Measurements from ENCODE around the gene RPS6KA2.

RPS6KA2 gene

GRCh38 chr6:166446567-166447065 is 180.4 kb downstream of the RPS6KA2 start:
- DNase-seq (ENCODE audit: low read depth), result no peak

- DNase-seq (ENCODE audit: low read depth), result no peak
Measured at GRCh38 chr6:166446146-166446545, 180.9 kb downstream of the RPS6KA2 start.

DNA sequence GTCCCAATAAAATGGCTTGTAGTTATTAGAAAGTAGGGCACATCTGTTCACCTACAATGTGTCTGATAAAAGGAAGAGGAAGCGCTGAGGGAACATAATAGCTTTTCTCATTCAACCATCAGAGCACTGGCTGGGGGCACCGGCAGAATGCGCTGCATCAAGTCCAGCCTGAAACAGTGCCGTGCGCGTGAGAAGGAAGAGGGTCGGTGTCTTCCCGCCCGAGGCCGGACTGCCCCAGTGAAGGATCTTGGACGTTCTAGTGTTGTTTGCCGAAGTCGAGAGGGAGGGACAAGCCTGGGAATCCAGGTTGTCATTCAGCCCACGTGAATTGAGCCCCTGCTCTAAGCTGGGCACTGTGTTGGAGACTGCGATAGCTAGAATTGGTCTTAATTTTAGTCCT is 182.6 kb downstream of the RPS6KA2 start:
- DNase-seq (ENCODE audit: low read depth), result no peak

- no peak for DNase-seq (ENCODE audit: low read depth)
Measured at GRCh38 chr6:166443166-166443565, 183.9 kb downstream of the RPS6KA2 start.

DNA sequence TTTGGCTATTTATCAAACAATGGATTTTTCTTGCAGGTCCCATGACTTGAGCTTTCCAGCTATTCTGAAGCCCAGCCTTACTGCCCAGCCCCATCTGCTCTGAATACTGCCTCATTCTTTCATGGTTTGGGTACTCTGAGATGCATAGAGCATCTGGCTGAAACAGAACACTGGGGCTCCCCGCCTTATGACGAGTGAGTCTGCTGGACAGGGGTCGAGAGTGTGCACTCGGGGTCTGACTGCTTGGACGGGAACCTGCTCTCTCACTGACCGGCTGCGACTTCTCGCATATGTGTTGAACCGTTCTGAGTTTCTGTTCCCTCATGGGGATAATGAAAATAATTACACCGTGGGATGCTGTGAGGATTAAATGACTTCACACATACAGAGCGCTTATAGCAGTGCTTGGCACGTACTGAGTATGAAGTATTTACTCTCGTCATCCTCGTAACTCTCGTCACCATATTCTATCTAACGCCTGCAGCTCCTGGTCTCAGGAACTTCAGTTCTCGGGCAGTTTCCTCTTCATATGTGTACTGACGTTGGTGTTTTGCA is 184.8 kb downstream of the RPS6KA2 start:
- DNase-seq (ENCODE audit: low read depth), result no peak

DNA sequence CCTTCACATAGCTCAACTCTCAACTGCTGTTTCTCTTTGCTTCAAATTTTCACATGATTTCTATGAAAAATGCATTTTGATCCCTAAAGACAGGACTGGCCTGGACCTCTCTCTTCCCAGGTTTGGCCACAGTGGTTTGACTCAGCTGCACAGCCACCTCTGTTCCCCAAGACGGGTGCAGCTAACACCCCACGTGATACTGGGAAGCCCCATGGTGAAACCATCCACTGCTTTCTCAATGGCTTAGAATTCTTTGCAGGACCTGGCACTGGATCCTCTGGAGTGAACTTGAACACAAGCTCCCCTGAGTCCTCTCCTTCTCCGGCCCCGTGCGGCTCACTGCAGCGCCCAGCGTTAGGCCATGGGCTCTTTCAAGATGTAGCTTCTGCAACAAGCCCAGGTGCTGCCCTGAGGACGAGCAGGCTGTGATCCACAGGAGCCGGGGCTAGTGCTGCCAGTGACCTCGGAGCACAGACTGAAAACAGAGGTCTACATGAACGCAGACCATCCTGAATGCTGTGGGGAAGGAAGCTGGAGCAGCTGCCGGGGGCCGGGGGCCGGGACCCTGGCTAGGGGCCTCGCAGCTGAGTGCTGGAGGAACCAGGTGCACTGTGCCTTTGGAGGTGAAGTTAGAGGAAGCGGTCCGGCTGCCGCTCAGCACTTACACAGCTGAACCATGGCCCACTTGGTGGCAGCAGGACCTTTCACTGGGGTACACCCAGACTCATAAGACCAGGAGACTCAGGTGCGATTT is 185.5 kb downstream of the RPS6KA2 start:
- no peak for DNase-seq (ENCODE audit: low read depth)

DNA sequence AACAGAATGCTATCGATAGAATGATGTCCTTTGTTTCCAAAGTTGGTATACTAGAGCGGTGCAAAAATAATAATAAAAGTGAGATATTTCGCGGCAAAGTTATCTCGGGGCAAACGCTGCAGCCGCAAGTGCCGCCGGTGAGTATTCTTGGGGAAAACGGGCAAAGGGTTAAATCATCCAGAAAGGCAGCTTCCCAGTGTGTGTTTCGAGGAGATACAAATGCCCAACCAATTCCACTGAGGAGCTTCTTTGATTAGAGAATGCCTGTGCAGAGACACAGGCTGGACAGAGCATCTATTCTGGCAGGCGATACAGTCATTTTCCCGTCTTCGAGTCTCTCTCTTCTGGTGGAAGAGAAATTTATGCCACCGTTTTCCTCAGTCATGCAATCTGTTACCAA is 186.3 kb downstream of the RPS6KA2 start:
- no peak for DNase-seq (ENCODE audit: low read depth)

DNA sequence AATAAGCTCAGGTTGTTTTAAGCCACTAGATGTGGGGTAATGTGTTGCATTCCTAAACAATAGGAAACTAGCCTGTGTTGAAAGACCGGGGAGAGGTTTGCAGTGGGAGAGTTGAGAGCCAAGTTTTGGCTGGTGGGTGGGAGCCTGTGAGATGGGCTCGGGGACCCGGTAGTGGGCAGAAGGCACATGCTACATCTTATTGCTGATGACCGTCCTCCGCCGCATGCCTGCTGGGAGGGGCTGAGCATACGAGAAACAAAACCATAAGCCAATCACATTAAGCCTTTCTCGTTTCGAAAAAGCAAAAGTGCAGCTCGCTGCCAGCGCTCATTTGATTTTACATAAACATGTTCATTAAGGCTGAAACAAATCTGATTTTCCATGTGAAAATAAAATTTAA is 186.9 kb downstream of the RPS6KA2 start:
- no peak for DNase-seq (ENCODE audit: low read depth)

GRCh38 chr6:166439366-166440091 is 187.5 kb downstream of the RPS6KA2 start:
- DNase-seq (ENCODE audit: low read depth), result no peak

DNA sequence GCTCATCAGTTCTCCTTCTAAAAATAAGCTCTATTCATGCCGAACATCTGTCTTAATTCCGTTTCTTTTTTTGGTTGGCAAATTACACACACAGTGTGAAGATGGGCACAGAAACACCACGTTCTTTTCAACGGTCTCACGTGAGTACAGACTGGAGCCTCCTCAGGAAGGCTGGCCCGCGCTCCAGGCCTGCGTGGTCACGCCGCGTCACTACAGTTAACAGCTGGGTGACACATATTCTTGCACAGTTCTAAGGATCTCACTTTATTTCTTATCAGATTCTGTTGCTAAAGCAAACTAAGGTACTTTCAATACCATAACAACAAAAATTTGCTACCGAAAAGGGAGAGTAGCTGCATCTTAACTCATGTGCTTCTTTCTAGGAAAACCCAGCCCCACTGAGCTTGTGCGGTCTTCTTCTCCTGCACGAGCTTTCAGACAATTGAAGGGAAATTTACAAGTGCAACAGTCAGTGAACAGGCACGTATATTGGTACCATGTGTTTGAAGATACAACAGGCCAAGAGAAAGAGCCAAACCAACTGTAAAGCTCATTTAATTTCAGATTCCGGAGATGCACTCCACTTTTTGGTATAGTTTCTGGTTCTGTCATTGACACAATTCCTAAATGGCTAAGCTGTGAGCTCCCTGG is 188.7 kb downstream of the RPS6KA2 start:
- no peak for DNase-seq (ENCODE audit: low read depth)

DNA sequence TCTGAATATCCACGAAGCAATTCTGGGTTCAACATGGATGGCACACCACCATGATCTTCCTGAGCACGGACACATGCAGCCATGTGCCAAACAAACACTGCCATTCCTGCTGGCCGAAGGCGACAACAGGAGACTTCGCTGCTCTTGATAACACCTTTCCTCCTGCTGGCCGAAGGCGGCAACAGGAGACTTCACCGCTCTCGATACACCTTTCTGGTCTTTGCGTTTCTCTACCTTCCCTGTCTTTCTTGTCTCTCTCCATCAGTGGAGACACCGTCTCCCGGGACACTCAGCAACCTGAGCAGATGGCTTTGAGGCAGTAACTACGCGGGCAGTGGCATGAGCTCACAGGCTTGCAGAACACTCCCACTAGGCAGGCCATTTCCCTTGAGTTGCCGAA is 189.4 kb downstream of the RPS6KA2 start:
- DNase-seq (ENCODE audit: low read depth), result no peak

- DNase-seq (ENCODE audit: low read depth), result no peak
Measured at GRCh38 chr6:166436195-166437139, 190.6 kb downstream of the RPS6KA2 start.

DNA sequence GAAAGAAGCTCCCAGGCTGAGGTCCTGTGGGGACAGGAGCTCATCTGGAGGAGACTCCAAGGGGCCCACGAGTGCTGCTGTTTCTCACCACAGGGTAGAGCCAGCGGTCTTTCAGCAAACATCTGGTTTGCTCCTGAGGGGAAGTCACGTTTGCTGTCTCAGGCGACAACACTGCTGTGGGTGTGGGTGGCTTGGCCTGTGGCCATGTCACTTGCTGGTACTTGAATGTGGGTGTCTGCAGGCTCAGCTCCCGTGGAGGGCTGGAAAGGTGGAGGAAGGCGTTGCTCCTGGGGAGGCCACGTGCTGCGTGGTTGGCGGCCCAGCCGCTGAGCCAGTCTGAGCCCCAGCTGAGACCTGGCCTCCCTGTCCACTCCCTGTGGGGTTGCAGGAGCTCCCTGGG is 191.5 kb downstream of the RPS6KA2 start:
- no peak for DNase-seq (ENCODE audit: low read depth)

DNA sequence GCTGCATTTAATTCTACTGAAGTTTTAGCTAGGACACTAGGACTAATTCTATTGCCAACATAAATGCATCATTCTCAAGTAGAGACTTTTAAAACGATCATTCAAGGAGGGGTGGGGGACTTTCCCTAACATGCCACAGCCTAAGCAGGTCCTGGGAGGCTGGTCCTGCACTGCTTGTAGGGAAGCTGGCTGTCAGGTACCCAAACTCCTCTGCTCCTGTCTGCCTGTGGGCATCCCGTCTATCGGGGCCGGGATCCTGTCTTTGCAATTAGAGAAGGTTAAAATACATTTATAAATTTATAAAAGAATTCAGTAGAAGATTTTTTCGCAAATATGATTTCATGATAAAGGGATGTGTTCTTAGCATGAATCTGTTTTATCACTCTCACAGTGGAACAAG is 192.7 kb downstream of the RPS6KA2 start:
- DNase-seq (ENCODE audit: low read depth), result no peak

DNA sequence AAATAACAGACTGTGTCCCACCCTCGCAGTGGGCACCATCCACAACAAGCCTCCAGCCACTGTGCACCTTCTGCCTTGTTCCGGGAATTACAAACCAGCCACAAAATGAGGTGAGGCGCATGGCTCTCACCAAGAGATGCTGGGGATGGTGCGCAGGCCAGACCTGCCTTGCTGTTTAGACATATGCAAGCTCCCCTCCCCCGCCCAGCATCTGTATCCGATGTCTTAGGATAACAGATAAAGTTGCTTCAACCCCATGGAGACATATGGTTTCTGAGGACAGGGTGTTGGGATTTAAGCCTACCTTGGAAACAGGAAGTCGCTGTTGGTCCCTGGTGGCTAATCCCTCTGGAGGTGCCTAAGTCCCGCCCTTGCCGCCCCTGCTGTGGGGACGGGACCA is 194.0 kb downstream of the RPS6KA2 start:
- no peak for DNase-seq (ENCODE audit: low read depth)

DNA sequence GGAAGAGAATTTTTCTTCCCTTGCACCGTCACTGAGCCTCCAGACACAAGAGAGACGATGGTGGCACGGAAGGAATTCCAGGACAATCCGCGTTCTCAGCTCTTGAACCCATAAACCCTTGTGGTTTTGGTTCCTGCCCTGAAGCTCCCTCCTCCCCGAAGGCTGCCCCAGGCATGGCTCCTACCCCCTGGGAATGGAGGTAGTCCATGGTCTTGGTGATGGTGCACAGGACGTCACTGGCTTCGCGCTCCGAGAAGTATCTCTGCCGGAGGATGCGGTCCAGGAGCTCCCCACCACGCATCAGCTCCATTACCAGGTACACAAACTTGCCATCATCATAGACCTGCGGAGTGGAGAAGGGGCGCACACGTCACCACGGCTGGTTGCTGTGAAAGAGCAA is 196.8 kb downstream of the RPS6KA2 start:
- DNase-seq (ENCODE audit: low read depth), result no peak

- no peak for DNase-seq (ENCODE audit: low read depth)
Measured at GRCh38 chr6:166424431-166424830, 202.6 kb downstream of the RPS6KA2 start.

GRCh38 chr6:166423781-166424180 is 203.3 kb downstream of the RPS6KA2 start:
- DNase-seq (ENCODE audit: low read depth), result no peak

- DNase-seq (ENCODE audit: low read depth), result no peak
Measured at GRCh38 chr6:166423051-166423745, 203.9 kb downstream of the RPS6KA2 start.

- no peak for DNase-seq (ENCODE audit: low read depth)
Measured at GRCh38 chr6:166422201-166422940, 204.7 kb downstream of the RPS6KA2 start.
